PFSK-1 (cell line): ENCODE measurements around the gene ZNF362.

Experiments used
- FOXP2 ChIP-seq: optimal IDR thresholded peaks from 2 replicates; pipeline ENCODE3; 2011; ENCODE audit warnings: borderline replicate concordance, control low read depth, inconsistent platforms; ENCODE audit not compliant: insufficient read depth; ENCODE audit errors: extremely low read length, extremely low read depth
- POLR2AphosphoS5 ChIP-seq: IDR thresholded peaks from 2 replicates; pipeline ENCODE4 v1.6.1; 2012; ENCODE audit warnings: low read depth, mild to moderate bottlenecking, control low read depth, low read length, moderate library complexity
- SIN3A ChIP-seq: IDR thresholded peaks from 2 replicates; pipeline ENCODE4 v1.6.1; 2012; ENCODE audit warnings: mild to moderate bottlenecking, low read length, moderate library complexity, borderline replicate concordance; ENCODE audit not compliant: insufficient read depth
- TAF1 ChIP-seq: IDR thresholded peaks from 2 replicates; pipeline ENCODE4 v1.6.1; 2012; ENCODE audit warnings: low read length, control low read depth, borderline replicate concordance; ENCODE audit not compliant: insufficient read depth
- TF ChIP-seq, protein P1 (sequence below), 2 experiments: IDR thresholded peaks; 2 replicates each; pipeline versions ENCODE4 v1.6.1 to v1.8.0; 2011 to 2012; ENCODE audit warnings: low read depth in 2 of 2, low read length in 2 of 2, control low read depth in 1 of 2, inconsistent platforms in 1 of 2, mild to moderate bottlenecking in 1 of 2, moderate library complexity in 1 of 2; ENCODE audit not compliant: insufficient read depth in 1 of 2

DNA sequence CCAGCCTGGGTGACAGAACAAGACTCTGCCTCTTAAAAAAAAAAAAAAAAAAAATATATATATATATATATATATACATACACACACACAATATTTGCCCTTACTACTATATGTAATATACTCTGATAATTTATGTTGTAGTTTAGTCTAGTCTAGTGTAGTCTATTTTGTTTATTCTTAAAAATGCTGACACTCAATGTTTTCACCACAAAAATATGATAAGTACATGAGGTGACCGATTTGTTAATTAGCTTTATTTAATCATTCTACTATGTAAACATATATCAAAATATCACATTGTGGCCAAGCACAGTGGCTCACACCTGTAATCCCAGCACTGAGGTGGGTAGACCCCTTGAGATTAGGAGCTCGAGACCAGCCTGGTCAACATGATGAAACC lies 19.8 kb upstream of the ZNF362 start:
- TF ChIP-seq, protein P1, sequence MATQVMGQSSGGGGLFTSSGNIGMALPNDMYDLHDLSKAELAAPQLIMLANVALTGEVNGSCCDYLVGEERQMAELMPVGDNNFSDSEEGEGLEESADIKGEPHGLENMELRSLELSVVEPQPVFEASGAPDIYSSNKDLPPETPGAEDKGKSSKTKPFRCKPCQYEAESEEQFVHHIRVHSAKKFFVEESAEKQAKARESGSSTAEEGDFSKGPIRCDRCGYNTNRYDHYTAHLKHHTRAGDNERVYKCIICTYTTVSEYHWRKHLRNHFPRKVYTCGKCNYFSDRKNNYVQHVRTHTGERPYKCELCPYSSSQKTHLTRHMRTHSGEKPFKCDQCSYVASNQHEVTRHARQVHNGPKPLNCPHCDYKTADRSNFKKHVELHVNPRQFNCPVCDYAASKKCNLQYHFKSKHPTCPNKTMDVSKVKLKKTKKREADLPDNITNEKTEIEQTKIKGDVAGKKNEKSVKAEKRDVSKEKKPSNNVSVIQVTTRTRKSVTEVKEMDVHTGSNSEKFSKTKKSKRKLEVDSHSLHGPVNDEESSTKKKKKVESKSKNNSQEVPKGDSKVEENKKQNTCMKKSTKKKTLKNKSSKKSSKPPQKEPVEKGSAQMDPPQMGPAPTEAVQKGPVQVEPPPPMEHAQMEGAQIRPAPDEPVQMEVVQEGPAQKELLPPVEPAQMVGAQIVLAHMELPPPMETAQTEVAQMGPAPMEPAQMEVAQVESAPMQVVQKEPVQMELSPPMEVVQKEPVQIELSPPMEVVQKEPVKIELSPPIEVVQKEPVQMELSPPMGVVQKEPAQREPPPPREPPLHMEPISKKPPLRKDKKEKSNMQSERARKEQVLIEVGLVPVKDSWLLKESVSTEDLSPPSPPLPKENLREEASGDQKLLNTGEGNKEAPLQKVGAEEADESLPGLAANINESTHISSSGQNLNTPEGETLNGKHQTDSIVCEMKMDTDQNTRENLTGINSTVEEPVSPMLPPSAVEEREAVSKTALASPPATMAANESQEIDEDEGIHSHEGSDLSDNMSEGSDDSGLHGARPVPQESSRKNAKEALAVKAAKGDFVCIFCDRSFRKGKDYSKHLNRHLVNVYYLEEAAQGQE (IDR thresholded peaks at IDR 0.05; ENCODE audit: insufficient read depth in 1 of 2, low read depth in 2 of 2, low read length in 2 of 2): no peak
- no peak for TF ChIP-seq POLR2AphosphoS5
- no peak for TF ChIP-seq TAF1
- TF ChIP-seq SIN3A: no peak
- no peak for TF ChIP-seq FOXP2
